ENCODE measurements around the gene SENP8.

SENP8 gene

DNA sequence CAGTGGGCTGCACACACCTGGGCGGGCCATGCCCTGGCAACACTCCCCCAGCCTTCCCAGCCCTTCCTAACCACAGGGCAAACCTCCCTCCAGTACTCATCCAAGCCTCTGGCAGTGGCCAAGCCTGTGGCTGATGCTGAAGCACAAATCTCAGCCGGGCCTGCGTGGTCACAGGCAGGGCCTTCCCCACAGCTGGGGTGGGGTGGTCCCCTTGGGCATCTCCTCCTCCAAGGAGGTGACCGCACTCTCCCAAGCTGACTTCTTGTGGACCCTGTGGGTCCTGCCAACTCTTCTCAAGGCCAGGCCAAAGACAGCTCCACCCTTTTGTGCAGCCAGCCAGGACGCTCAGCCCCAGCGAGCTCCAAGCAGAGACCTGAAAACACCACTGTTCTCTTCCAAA lies 58.0 kb downstream of the SENP8 start:
- POLR2A ChIA-PET (ENCODE audit: low non-redundant PET), result no interaction called here

DNA sequence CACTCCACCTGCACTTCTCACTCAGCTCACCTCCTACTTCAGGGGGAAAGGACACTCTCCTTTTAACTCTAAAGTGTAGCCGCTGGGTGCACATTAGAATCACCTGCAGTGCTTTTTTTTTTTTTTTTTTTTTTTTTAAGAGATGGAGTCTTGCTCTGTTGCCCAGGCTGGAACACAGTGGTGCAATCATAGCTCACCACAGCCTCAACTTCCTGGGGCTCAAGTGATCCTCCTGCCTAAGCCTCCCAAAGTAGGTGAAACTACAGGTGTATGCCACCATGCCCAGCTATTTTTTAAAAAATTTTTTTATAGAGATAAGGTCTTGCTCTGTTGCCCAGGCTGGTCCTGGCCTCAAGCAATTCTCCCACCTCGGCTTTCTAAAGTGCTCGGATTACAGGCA lies 58.5 kb downstream of the SENP8 start:
- ChIA-PET POLR2A (ENCODE audit: low non-redundant PET) (no interaction called here), CTCF (interaction anchor here (0.6 to 0.7 kb wide), 3 partner anchors 25 to 739 kb away, joined by 3 to 9 read pairs (median 3); no protein-coding TSS in a partner anchor)
- DNase-seq (ENCODE audit: low spot score), result no peak
- TF ChIP-seq, protein P1, sequence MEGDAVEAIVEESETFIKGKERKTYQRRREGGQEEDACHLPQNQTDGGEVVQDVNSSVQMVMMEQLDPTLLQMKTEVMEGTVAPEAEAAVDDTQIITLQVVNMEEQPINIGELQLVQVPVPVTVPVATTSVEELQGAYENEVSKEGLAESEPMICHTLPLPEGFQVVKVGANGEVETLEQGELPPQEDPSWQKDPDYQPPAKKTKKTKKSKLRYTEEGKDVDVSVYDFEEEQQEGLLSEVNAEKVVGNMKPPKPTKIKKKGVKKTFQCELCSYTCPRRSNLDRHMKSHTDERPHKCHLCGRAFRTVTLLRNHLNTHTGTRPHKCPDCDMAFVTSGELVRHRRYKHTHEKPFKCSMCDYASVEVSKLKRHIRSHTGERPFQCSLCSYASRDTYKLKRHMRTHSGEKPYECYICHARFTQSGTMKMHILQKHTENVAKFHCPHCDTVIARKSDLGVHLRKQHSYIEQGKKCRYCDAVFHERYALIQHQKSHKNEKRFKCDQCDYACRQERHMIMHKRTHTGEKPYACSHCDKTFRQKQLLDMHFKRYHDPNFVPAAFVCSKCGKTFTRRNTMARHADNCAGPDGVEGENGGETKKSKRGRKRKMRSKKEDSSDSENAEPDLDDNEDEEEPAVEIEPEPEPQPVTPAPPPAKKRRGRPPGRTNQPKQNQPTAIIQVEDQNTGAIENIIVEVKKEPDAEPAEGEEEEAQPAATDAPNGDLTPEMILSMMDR (conservative IDR thresholded peaks at IDR 0.05; ENCODE audit: low read depth), result no peak
- H3K27ac ChIP-seq, result no peak overlapping the region

More for the DNA sequence above, 58.0 kb downstream of the SENP8 start:
- TF ChIP-seq, protein P1 (conservative IDR thresholded peaks at IDR 0.05; ENCODE audit: low read depth), result no peak
- no peak for DNase-seq (ENCODE audit: low spot score)
- H3K27ac ChIP-seq, result peak overlapping the region; percentile 9; the same call in 1 of the 2 replicates
- CTCF ChIA-PET, result interaction anchor here (0.6 kb wide), 1 partner anchor 24 kb away, joined by 3 read pairs; no protein-coding TSS in a partner anchor

DNA sequence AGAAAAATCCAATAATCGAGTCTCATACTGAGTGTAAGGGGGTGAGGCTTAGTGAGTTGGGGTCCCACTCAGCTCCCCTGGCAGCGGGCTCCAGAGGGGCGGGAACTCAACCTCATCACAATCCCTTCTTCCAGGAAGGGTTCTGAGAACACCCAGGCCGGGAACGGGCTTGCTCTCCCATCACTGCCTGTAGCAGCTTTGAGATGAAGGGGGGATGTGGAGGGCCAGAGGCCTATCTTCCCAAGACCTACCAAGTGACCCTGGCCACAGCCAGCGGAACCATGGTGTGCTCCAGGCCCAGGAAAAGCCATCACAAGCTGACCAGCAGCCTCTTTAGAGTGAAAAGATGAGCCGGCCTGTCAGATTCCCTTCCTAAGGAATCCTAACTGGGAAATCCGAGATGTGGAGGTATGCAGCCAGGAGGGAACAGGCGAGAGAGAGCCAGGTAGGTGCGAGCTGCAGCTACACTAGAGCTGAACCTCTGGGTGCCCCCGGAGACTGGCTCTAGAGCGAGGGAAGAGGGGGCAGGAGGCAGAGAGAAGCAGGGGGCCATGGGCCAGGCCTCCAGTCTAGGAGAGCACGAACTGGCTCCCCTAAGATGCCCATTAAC lies 60.9 kb downstream of the SENP8 start:
- DNase-seq (ENCODE audit: low spot score), result no peak
- POLR2A ChIA-PET (ENCODE audit: low non-redundant PET), result no interaction called here
- peak overlapping the region; percentile 12; the same call in 1 of the 2 replicates for H3K27ac ChIP-seq
- TF ChIP-seq, protein P1 (conservative IDR thresholded peaks at IDR 0.05; ENCODE audit: low read depth), result no peak
- CTCF ChIA-PET, result no interaction called here

DNA sequence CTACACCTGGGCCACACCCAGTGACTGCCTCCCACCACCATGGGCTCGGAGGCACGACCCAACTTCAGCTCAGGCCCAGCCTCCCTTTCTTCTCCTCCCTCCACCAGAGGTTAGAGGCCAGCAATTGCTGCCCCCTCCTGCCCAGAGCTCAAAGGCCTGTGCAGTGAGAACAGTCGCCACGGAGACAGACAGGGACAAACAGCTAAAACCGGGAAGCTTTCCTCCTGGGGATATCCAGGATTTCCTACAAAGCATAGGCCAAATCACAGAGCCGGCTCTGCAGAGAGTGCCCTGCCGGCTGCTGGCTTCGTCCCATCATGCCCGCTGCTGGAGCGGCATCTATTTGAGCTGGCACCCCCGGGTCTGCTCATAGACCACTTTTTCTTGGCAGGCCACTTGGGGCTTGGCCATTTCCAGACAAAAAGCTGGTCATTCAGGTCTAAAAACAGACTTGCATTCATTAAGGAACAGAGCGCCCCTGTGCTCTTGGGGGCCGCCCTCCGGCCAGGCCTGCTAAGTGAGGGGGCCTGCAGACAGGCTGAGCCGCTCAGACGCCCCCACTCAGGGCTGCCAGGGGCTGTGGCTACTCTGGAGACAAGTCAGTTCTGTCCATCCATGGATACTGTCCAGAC lies 61.9 kb downstream of the SENP8 start:
- DNase-seq (ENCODE audit: low spot score), result no peak
- TF ChIP-seq, protein P1 (conservative IDR thresholded peaks at IDR 0.05; ENCODE audit: low read depth), result no peak
- ChIA-PET POLR2A (ENCODE audit: low non-redundant PET) (no interaction called here), CTCF (interaction anchor here (0.6 to 0.9 kb wide), 2 partner anchors 11 to 93 kb away, joined by 3 to 7 read pairs; no protein-coding TSS in a partner anchor)
- peak overlapping the region; percentile 12; the same call in 1 of the 2 replicates for H3K27ac ChIP-seq

DNA sequence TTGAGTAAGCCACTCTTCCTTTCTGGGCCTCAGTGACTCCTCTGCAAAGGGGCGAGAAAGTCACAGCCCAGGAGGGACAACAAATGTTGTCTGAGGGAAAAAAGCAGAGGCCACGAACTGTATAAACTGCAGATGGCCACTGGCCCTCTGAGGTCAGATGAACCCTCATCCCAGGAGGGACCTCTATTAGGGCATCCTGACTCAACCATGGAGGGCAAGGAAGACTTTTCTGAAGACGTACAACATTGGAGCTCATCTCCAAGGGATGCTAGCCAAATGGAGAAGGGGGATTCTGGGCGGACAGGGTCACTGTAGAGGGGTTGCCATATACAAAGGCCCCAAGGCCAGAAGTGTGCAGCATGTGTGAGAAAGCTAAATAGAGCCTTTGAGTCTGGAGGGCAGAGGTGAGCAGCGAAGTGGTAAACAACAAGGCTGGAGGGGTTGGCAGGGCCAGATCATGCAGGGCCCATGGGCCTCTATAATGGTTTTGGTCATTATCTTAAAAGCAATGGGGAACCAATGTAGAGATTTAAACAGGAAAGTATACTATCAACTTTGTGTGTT lies 62.6 kb downstream of the SENP8 start:
- ChIA-PET POLR2A (ENCODE audit: low non-redundant PET) (no interaction called here), CTCF (no interaction called here)
- 0 out of 2 replicates have a peak overlapping the region, but pooled peaks have one; percentile 12 for H3K27ac ChIP-seq
- TF ChIP-seq, protein P1 (conservative IDR thresholded peaks at IDR 0.05; ENCODE audit: low read depth), result no peak
- no peak for DNase-seq (ENCODE audit: low spot score)

DNA sequence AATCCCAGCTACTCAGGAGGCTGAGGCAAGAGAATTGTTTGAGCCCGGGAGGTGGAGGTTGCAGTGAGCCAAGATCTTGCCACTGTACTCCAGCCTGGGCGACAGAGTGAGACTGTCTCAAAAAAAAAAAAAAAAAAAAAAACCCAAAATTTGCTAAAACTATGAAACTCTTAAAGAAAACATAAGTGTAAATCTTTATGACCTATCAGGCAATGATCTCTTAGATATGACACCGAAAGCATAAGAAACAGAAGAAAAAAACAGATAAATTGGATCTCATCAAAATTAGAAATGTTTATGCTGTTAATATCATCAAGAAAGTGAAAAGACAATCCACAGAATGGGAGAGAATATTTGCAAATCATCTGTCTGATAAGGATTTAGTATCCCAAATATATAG lies 64.0 kb downstream of the SENP8 start:
- POLR2A ChIA-PET (ENCODE audit: low non-redundant PET), result no interaction called here
- DNase-seq (ENCODE audit: low spot score), result no peak

More for the DNA sequence above, 64.0 kb downstream of the SENP8 start:
- H3K27ac ChIP-seq, result no peak overlapping the region
- CTCF ChIA-PET, result no interaction called here
- TF ChIP-seq, protein P1 (conservative IDR thresholded peaks at IDR 0.05; ENCODE audit: low read depth), result no peak
